KMS-11 (cell line): ENCODE data around the gene ZNF285.

Experiments used
- H2AFZ ChIP-seq: fragments of 200-600 bp; sonication (generic); 2 replicates; pipeline ENCODE4 v1.6.1; 2016; ENCODE audit warnings: antibody characterized with exemption, mixed run types, low read depth
- H3K27ac ChIP-seq: fragments of 200-600 bp; sonication (generic); 2 replicates; pipeline ENCODE4 v1.6.1; 2016; ENCODE audit warnings: mild to moderate bottlenecking, mixed run types
- H3K27me3 ChIP-seq: fragments of 200-600 bp; sonication (generic); 2 replicates; pipeline ENCODE4 v1.6.1; 2017; ENCODE audit warnings: mild to moderate bottlenecking, low read depth, mixed run types, moderate library complexity; ENCODE audit not compliant: insufficient read depth
- H3K36me3 ChIP-seq: fragments of 200-600 bp; sonication (generic); 2 replicates; pipeline ENCODE4 v1.6.1; 2017; ENCODE audit warnings: mild to moderate bottlenecking, mixed run types; ENCODE audit not compliant: insufficient read depth
- H3K4me1 ChIP-seq: fragments of 200-600 bp; sonication (generic); 2 replicates; pipeline ENCODE4 v1.6.1; 2016; ENCODE audit warnings: mild to moderate bottlenecking, low read depth, mixed run types; ENCODE audit not compliant: poor library complexity, severe bottlenecking
- H3K4me2 ChIP-seq: fragments of 200-600 bp; sonication (generic); 2 replicates; pipeline ENCODE4 v1.7.0; 2016; ENCODE audit warnings: mild to moderate bottlenecking, mixed run types
- H3K4me3 ChIP-seq: fragments of 200-600 bp; sonication (generic); IDR thresholded peaks from 2 replicates; pipeline ENCODE4 v1.6.1; 2017; ENCODE audit warnings: low read depth, low read length, mixed read lengths; ENCODE audit not compliant: insufficient read depth
- H3K79me2 ChIP-seq: fragments of 200-600 bp; sonication (generic); 2 replicates; pipeline ENCODE4 v1.6.1; 2016; ENCODE audit warnings: low read depth, mixed run types; ENCODE audit not compliant: insufficient read depth
- H3K9ac ChIP-seq: fragments of 200-600 bp; sonication (generic); 2 replicates; pipeline ENCODE4 v1.6.1; 2016; ENCODE audit warnings: mild to moderate bottlenecking, mixed run types
- H4K20me1 ChIP-seq: fragments of 200-600 bp; sonication (generic); 2 replicates; pipeline ENCODE4 v1.6.1; 2016; ENCODE audit warnings: mild to moderate bottlenecking, mixed run types; ENCODE audit not compliant: insufficient read depth
- CTCF ChIP-seq: fragments of 200-600 bp; sonication (generic); conservative IDR thresholded peaks from 2 replicates; pipeline ENCODE4 v1.6.1; 2017; ENCODE audit warnings: low read depth, mild to moderate bottlenecking, antibody characterized with exemption, low read length, moderate library complexity, mixed read lengths

The ZNF285 gene

GRCh38 chr19:44367024-44367423 is 34.4 kb downstream of the ZNF285 start:
- H3K4me1 ChIP-seq: no peaks in the 10 kb centered on the region
- no peaks in the 10 kb centered on the region for H4K20me1 ChIP-seq
- H3K27me3 ChIP-seq: no peaks in the 10 kb centered on the region
- no peak overlapping the region for H3K27ac ChIP-seq
- H3K9ac ChIP-seq: no peak overlapping the region
- H2AFZ ChIP-seq: no peak overlapping the region
- no peaks in the 10 kb centered on the region for H3K36me3 ChIP-seq
- no peak overlapping the region for H3K4me3 ChIP-seq
- no peak for TF ChIP-seq CTCF
- no peak overlapping the region for H3K4me2 ChIP-seq
- no peaks in the 10 kb centered on the region for H3K79me2 ChIP-seq

- H3K36me3 ChIP-seq: no peaks in the 10 kb centered on the region
- H3K4me1 ChIP-seq: no peaks in the 10 kb centered on the region
- no peaks in the 10 kb centered on the region for H4K20me1 ChIP-seq
- no peak within 1 kb of the TSS for H3K4me3 ChIP-seq
- no peak within 1 kb of the TSS for H3K27ac ChIP-seq
- no peak within 1 kb of the TSS for H3K9ac ChIP-seq
- H3K27me3 ChIP-seq: no peaks in the 10 kb centered on the region
- no peak for TF ChIP-seq CTCF
- H3K79me2 ChIP-seq: no peaks in the 10 kb centered on the region
- H2AFZ ChIP-seq: no peak within 1 kb of the TSS; the same call in 1 of the 2 replicates
- H3K4me2 ChIP-seq: no peak within 1 kb of the TSS
These were observed 44.9 kb downstream of the ZNF285 start, which contains the start of gene ZNF112 for GRCh38 chr19:44356383-44357111. ZNF112 (minus strand) TSS chr19:44356680; CDS start chr19:44340539, 16,141 bp downstream.

- Histone ChIP-seq H3K79me2 (no peaks in the 10 kb centered on the region), H3K4me3 (no peak overlapping the region), H2AFZ (no peak overlapping the region), H3K36me3 (no peaks in the 10 kb centered on the region), H3K27ac (no peak overlapping the region), H4K20me1 (no peaks in the 10 kb centered on the region), H3K9ac (no peak overlapping the region), H3K27me3 (no peaks in the 10 kb centered on the region), H3K4me2 (no peak overlapping the region), H3K4me1 (no peaks in the 10 kb centered on the region)
- no peak for TF ChIP-seq CTCF
These were observed 54.9 kb downstream of the ZNF285 start for GRCh38 chr19:44346556-44346955.

GRCh38 chr19:44345959-44346358 is 55.4 kb downstream of the ZNF285 start:
- no peak for TF ChIP-seq CTCF
- Histone ChIP-seq H3K4me1 (no peaks in the 10 kb centered on the region), H3K36me3 (no peaks in the 10 kb centered on the region), H3K79me2 (no peaks in the 10 kb centered on the region), H3K9ac (no peak overlapping the region), H4K20me1 (no peaks in the 10 kb centered on the region), H3K4me3 (no peak overlapping the region), H3K4me2 (no peak overlapping the region), H3K27ac (no peak overlapping the region), H2AFZ (no peak overlapping the region), H3K27me3 (no peaks in the 10 kb centered on the region)
